ENCODE results near the gene ZNF497. TPM values are rescaled to one million over a fixed set of nuclear protein-coding genes. Genes with fewer than 3 reads are reported as not detected.
A peak's percentile ranks its signal among the peaks of the same experiment; 100 is the strongest.

ZNF497 gene
- total and polyA plus RNA-seq, 10 of the 15 experiments (the other 5 are each of a cell fraction or from before 2014, with no cell fraction given), result 0.09 to 0.82 (median 0.28) TPM

- TF ChIP-seq CEBPZ (IDR thresholded peaks at IDR 0.05; ENCODE audit: low read depth, low read length) (no peak), IKZF2 (IDR thresholded peaks at IDR 0.05) (no peak), POLR2AphosphoS5 (IDR thresholded peaks at IDR 0.05; ENCODE audit: low read length) (peak; percentile 68; the same call in 1 of the 2 replicates), CHD2 (IDR thresholded peaks at IDR 0.05; ENCODE audit: borderline replicate concordance, low read depth, low read length) (peak; percentile 80; the same call in 1 of the 2 replicates), CBFB (IDR thresholded peaks at IDR 0.05; ENCODE audit: low read depth) (peak; percentile 68; the same call in 1 of the 2 replicates), MYC (IDR thresholded peaks at IDR 0.05; ENCODE audit: insufficient read depth, insufficient read length, insufficient replicate concordance, low read length, severe bottlenecking) (no peak), MAX (IDR thresholded peaks at IDR 0.05; ENCODE audit: low read depth, low read length) (no peak; the same call in 1 of the 2 replicates), ZBTB40 (IDR thresholded peaks at IDR 0.05; ENCODE audit: borderline replicate concordance) (peak; percentile 99), ZNF24 (IDR thresholded peaks at IDR 0.05) (no peak), STAT1 (conservative IDR thresholded peaks at IDR 0.05) (peak; percentile 90; the same call in 1 of the 2 replicates), HSF1 (IDR thresholded peaks at IDR 0.05; ENCODE audit: low read depth, low read length) (no peak), SIN3A (IDR thresholded peaks at IDR 0.05; ENCODE audit: low read depth, low read length) (0 out of 2 replicates have a peak, but pooled peaks have one; percentile 41), ZNF687 (IDR thresholded peaks at IDR 0.05) (no peak), KLF5 (IDR thresholded peaks at IDR 0.05; ENCODE audit: partially characterized antibody) (peak; percentile 47), RAD21 (IDR thresholded peaks at IDR 0.05; ENCODE audit: insufficient read depth, low read depth, low read length) (no peak)
Measured at GRCh38 chr19:58326914-58327726, 35.4 kb downstream of the ZNF497 start, which contains the start of gene ZSCAN22 (continued).

Data from GM12878 (cell line).